Stimulated activated CD8-positive, alpha-beta memory T cell treated with anti-CD3 and anti-CD28 coated beads, Interleukin-12 subunit alpha, Interleukin-12 subunit beta, amount 100 ng/mL, for 1 hour (primary cell): ENCODE results near the gene KCNB1.

Experiments used
- DNase-seq: peaks from one replicate; pipeline ENCODE4 v3.0.0-alpha.2; 2020; ENCODE audit warnings: low read depth

KCNB1 gene

GRCh38 chr20:49388744-49389143 is 93.7 kb downstream of the KCNB1 start:
- DNase-seq: no peak

GRCh38 chr20:49387581-49387939 is 94.9 kb downstream of the KCNB1 start:
- no peak for DNase-seq

DNA sequence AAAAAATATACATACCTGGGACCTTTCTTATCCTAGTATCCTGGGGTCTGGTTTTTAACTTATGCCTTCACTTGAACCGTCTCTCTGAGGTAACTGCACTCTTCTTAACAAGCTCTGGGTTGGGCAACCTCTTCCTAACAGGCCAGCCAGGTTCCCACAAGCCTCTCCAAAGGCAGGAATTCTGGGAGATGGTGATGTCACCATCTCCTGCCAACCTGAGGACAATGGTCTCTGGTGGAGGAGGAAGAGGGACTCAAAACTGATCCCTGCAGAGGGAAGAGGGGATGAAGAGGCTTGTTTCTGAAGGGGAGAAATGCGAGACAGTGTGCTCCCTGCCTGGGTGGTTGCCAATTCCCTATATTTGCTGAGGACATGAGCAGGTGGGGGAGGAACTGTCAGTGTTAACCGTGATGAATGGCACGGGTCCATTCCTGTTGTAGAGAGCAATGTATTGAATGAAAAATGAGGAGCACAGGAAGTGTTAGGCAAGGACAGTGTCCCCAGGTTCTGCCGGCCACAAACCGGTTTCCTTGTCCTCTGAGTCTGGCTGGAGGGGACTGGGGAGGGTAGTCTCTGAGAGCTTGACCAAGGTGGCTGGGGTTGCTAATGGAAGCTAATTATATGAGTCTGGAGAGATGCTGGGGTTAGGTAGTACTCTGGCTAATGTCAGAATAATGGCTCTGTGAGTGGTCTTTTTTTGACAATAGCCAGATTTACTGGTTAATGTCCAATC is 95.5 kb downstream of the KCNB1 start:
- no peak for DNase-seq

GRCh38 chr20:49385465-49385864 is 97.0 kb downstream of the KCNB1 start:
- no peak for DNase-seq

GRCh38 chr20:49384437-49385434 is 97.7 kb downstream of the KCNB1 start:
- peak; percentile 34 for DNase-seq

GRCh38 chr20:49381558-49382493 is 100.6 kb downstream of the KCNB1 start:
- DNase-seq: no peak

DNA sequence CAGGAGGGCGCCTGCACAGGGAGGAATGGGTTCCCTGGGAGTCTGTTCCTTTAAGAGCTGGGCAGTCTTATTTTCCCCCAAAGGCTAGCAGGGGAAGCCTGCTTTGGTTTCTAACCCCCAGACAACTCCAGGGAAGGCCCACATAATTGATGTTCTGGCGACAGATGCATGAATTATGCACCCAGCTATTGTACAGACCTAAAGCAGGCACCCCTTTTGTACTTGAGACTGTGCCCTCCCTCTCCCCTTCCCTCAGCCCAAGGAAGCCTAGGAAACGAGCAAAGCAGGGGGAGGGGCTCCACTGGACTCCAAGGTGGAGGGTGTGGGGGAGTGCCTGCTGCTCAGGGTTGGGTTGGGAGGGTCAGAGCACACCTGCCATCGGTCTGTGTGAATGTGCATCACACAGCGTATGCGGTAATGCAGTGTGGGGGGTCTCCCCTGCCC is 102.1 kb downstream of the KCNB1 start:
- DNase-seq: no peak

GRCh38 chr20:49379338-49379737 is 103.1 kb downstream of the KCNB1 start:
- no peak for DNase-seq

DNA sequence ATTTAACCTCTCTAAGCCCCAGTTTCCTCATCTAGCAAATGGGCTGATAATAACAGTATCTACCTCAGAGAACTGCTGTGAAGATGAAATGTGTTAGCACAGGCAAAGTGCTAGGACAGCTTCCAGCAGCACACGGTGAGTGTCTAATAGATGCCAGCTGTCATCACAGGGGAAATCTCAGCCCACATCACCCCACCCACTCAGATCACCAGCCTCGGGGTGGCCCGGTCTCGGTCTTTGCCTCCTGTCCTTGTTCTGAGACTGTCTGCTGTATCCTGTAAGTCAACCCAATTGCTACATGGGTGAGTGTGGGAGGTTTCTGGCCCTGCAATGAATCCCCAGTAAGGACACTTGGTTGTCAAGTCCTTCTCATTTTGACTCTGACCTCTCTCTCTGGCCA is 105.1 kb downstream of the KCNB1 start:
- no peak for DNase-seq

DNA sequence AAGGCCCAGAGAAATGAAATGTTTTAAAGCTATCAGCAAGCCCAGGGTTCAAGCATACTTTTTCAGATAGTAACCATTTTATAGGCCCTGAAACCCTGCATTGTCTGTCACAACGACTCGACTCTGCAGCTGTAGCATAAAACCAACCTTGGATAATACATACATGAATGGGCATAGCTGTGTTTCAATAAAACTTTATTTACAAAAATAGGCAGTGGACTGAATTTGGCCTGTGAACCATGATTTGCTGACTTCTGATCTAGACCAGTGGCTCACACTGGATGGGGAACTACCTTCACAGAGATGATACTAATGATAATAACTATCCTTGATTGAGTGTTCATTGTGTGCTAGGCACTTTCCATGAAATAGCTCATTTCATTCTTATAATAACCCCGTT is 107.3 kb downstream of the KCNB1 start:
- DNase-seq: no peak

- no peak for DNase-seq
Measured at GRCh38 chr20:49372095-49372734, 110.3 kb downstream of the KCNB1 start.

GRCh38 chr20:49368596-49368995 is 113.9 kb downstream of the KCNB1 start:
- no peak for DNase-seq

GRCh38 chr20:49367113-49367512 is 115.4 kb downstream of the KCNB1 start:
- no peak for DNase-seq

GRCh38 chr20:49366687-49367086 is 115.8 kb downstream of the KCNB1 start:
- no peak for DNase-seq

GRCh38 chr20:49361862-49362660 is 120.4 kb downstream of the KCNB1 start:
- DNase-seq: no peak

DNA sequence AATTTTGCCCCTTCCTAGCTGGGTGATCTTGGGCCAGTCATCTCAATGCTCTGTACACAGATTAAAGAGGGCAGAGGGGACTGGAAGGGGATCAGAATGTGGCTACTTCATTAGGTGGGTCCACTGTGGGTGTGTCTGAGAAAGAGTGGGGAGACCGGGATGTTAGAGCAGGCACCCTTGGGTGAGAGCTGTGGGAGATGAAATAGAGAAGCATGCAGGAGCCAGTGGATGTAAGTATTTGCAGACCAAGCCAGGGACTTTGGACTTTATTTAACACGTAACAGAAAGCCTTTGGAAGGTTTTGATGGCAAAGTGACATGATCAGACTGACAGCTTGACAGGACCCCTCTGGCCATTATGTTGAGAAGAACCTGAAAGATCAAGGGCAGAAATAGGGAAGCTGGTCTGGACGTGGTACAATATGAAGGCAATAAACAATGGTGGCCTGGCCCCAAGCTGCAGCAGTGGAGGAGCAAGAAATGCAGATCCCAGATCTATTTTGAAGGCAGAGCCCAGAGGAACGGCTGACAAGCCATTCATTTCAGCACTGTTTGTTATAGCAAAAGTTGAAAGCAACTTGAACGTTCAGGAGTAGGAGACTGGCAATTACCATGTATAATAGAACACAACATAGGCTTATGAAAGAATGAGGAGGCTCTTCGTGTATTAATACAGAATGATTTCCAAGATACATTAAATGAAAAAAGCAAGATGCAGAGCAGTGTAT is 122.1 kb downstream of the KCNB1 start:
- DNase-seq: no peak

DNA sequence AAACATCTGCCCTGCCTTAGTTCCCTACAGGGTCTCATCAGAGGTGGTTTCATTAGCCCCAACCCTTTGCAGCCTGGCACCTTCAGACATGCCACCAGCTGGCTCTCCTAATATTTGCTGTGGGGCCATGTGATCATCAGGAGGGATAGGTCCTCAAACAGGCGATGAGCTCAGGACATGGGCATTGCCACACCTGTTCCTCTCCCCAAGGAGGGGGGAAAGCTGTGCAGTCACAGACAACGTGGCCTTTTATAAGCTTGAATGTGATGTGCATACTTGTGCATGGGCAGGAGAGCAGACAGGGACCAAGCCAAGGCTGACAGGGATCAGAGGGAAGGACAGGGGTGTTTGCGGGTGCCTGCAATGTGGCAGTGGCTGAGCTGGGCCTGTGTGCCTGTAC is 125.8 kb downstream of the KCNB1 start:
- no peak for DNase-seq

- DNase-seq: no peak
Measured at GRCh38 chr20:49354673-49355072, 127.8 kb downstream of the KCNB1 start.

DNA sequence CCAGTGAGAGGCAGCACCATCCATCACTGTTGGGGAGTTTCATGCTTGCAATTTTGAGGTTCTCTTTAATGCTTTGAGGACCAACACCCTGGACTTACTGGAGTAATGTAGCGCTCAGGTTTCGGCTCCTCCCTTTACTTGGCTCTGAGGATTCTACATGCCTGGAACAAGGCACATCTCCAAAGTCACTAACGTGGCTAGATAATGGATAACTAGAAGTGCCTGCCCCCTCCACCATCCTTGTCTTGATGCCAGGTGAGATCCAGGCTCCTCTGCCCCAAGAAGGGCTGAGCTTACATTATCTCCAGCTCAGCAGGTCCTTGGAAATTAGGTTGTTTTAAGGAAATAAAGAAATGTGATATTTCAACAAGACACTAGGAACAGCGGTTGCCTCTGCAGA is 129.1 kb downstream of the KCNB1 start:
- DNase-seq: no peak

GRCh38 chr20:49352751-49353150 is 129.7 kb downstream of the KCNB1 start:
- DNase-seq: no peak
